Measurements from ENCODE around the gene SLC35C1.

- TF ChIP-seq CTCF (IDR thresholded peaks at IDR 0.05), result peak in 1 of 3 donors; percentile 74
- no peak for TF ChIP-seq POLR2A (IDR thresholded peaks at IDR 0.05)
Observed at GRCh38 chr11:45771566-45772448, 33.1 kb upstream of the SLC35C1 start.

Data from lower leg skin (tissue), 3 donors.